ENCODE measurements around the gene CPSF4.

CPSF4 gene

DNA sequence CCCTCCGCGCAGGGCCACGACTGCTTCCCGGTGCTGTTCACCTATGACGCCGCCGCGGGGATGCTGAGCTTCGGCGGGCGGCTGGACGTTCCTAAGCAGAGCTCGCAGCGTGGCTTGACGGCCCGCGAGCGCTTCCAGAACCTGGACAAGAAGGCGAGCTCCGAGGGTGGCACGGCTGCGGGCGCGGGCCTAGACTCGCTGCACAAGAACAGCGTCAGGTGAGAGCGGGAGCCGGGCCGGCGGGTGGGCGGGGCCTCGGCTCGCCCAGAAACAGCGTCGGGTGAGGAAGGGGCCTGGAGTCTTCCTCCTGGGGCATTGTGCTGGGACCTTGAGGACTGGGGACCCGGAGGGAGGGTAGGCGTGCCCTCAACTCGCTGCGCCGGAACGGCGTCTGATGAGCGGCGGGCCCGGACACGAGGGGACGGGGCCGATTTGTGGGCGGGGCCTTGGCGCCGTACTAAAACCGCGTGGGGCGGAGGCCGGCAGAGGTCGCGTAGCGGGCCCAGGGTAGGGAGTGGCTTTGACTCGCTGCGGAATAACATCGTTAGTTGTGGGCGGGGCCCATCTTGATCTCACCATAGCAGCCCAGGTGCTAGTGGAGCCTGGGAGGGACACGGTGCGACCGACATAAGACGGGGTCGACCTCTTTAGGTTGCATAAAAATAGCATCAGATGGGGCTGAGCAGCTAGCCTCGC is 45.9 kb upstream of the CPSF4 start:
- TF ChIP-seq ARNT (IDR thresholded peaks at IDR 0.05): no peak
- TF ChIP-seq FOXM1 (IDR thresholded peaks at IDR 0.05; ENCODE audit: borderline replicate concordance): no peak
- TF ChIP-seq ELF4 (IDR thresholded peaks at IDR 0.05): no peak
- TF ChIP-seq TARDBP (IDR thresholded peaks at IDR 0.05): no peak
- TF ChIP-seq, protein P1, sequence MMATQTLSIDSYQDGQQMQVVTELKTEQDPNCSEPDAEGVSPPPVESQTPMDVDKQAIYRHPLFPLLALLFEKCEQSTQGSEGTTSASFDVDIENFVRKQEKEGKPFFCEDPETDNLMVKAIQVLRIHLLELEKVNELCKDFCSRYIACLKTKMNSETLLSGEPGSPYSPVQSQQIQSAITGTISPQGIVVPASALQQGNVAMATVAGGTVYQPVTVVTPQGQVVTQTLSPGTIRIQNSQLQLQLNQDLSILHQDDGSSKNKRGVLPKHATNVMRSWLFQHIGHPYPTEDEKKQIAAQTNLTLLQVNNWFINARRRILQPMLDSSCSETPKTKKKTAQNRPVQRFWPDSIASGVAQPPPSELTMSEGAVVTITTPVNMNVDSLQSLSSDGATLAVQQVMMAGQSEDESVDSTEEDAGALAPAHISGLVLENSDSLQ (IDR thresholded peaks at IDR 0.05): no peak
- TF ChIP-seq ZNF384 (IDR thresholded peaks at IDR 0.05): no peak
- no peak for TF ChIP-seq NFRKB (IDR thresholded peaks at IDR 0.05)
- POLR2A ChIA-PET: interaction anchor here (3.2 kb wide), 1 partner anchor 15 kb away, joined by 24 read pairs; the partner anchor contains the start of genes BUD31 and PDAP1
- DNase-seq (ENCODE audit: extremely low spot score): no peak
- CTCF ChIA-PET: no interaction called here

GRCh38 chr7:99393355-99394187 is 45.2 kb upstream of the CPSF4 start:
- no peak for TF ChIP-seq ZNF384 (IDR thresholded peaks at IDR 0.05)
- no peak for TF ChIP-seq TARDBP (IDR thresholded peaks at IDR 0.05)
- TF ChIP-seq ELF4 (IDR thresholded peaks at IDR 0.05): no peak
- no peak for TF ChIP-seq FOXK2 (IDR thresholded peaks at IDR 0.05)
- TF ChIP-seq ARNT (IDR thresholded peaks at IDR 0.05): no peak
- no peak for TF ChIP-seq SP1 (IDR thresholded peaks at IDR 0.05)
- no peak for TF ChIP-seq BHLHE40 (IDR thresholded peaks at IDR 0.05; ENCODE audit: borderline replicate concordance)
- ChIA-PET CTCF (no interaction called here), POLR2A (interaction anchor here (3.2 kb wide), 1 partner anchor 14 kb away, joined by 24 read pairs; the partner anchor contains the start of genes BUD31 and PDAP1)
- DNase-seq (ENCODE audit: extremely low spot score): no peak

GRCh38 chr7:99394188-99394502 is 44.6 kb upstream of the CPSF4 start:
- no peak for TF ChIP-seq ZNF384 (IDR thresholded peaks at IDR 0.05)
- no peak for TF ChIP-seq TARDBP (IDR thresholded peaks at IDR 0.05)
- TF ChIP-seq NFRKB (IDR thresholded peaks at IDR 0.05): no peak
- TF ChIP-seq SUZ12 (IDR thresholded peaks at IDR 0.05): no peak
- no peak for TF ChIP-seq FOXA1 (IDR thresholded peaks at IDR 0.05)
- TF ChIP-seq CTBP1 (IDR thresholded peaks at IDR 0.05; ENCODE audit: borderline replicate concordance): no peak
- no peak for TF ChIP-seq FOXK2 (IDR thresholded peaks at IDR 0.05)
- no peak for TF ChIP-seq FOXM1 (IDR thresholded peaks at IDR 0.05; ENCODE audit: borderline replicate concordance)
- TF ChIP-seq, protein P1 (IDR thresholded peaks at IDR 0.05): no peak
- no peak for DNase-seq (ENCODE audit: extremely low spot score)
- ChIA-PET CTCF (no interaction called here), POLR2A (interaction anchor here (3.2 kb wide), 1 partner anchor 14 kb away, joined by 24 read pairs; the partner anchor contains the start of genes BUD31 and PDAP1)

DNA sequence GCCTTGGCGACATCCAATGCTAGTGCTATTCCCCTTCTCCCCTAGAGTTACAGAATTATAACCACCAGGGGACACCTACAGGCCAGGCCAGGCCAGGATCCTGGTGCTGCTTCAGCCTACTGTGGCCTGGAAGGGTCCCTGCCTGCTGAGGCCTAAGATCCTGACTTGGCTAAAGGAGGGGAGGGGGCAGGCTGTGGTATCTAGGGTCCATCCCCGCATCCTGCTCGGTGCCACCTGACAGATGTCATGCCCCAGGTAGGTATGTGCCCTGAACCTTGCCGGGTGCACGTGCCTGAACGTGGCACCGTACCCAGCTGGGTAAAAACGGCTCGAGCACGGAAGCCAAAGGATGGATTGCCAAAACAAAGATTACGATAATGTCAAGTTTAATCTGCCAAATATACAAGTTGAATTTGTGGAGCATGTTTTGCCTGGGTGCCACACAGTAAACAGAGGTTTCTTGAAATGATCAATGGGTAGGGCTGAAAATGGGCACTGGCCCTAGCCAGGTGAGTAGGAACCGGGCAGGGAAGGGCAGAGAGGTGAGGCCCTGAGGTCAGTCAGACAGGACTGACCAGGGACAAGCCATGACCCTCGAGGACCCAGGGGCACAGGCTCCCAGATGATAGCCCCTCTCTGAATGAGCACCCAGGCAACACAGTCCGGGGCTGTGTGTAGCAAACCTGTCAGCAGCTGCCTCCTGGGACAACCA is 43.0 kb upstream of the CPSF4 start:
- TF ChIP-seq BHLHE40 (IDR thresholded peaks at IDR 0.05; ENCODE audit: borderline replicate concordance) (no peak), LEF1 (IDR thresholded peaks at IDR 0.05; ENCODE audit: borderline replicate concordance) (no peak), L3MBTL2 (conservative IDR thresholded peaks at IDR 0.05) (no peak), NFRKB (IDR thresholded peaks at IDR 0.05) (no peak), TARDBP (IDR thresholded peaks at IDR 0.05) (no peak), CTBP1 (IDR thresholded peaks at IDR 0.05; ENCODE audit: borderline replicate concordance) (no peak), ZNF384 (IDR thresholded peaks at IDR 0.05) (no peak), FOXA1 (IDR thresholded peaks at IDR 0.05) (no peak), HDGF (IDR thresholded peaks at IDR 0.05; ENCODE audit: borderline replicate concordance) (no peak), SP1 (IDR thresholded peaks at IDR 0.05) (no peak), FOXM1 (IDR thresholded peaks at IDR 0.05; ENCODE audit: borderline replicate concordance) (no peak), FOXK2 (IDR thresholded peaks at IDR 0.05) (no peak), SUZ12 (IDR thresholded peaks at IDR 0.05) (no peak), ELF4 (IDR thresholded peaks at IDR 0.05) (no peak), ARNT (IDR thresholded peaks at IDR 0.05) (no peak)
- TF ChIP-seq, protein P1 (IDR thresholded peaks at IDR 0.05): no peak
- ChIA-PET POLR2A (no interaction called here), CTCF (no interaction called here)
- no peak for DNase-seq (ENCODE audit: extremely low spot score)

DNA sequence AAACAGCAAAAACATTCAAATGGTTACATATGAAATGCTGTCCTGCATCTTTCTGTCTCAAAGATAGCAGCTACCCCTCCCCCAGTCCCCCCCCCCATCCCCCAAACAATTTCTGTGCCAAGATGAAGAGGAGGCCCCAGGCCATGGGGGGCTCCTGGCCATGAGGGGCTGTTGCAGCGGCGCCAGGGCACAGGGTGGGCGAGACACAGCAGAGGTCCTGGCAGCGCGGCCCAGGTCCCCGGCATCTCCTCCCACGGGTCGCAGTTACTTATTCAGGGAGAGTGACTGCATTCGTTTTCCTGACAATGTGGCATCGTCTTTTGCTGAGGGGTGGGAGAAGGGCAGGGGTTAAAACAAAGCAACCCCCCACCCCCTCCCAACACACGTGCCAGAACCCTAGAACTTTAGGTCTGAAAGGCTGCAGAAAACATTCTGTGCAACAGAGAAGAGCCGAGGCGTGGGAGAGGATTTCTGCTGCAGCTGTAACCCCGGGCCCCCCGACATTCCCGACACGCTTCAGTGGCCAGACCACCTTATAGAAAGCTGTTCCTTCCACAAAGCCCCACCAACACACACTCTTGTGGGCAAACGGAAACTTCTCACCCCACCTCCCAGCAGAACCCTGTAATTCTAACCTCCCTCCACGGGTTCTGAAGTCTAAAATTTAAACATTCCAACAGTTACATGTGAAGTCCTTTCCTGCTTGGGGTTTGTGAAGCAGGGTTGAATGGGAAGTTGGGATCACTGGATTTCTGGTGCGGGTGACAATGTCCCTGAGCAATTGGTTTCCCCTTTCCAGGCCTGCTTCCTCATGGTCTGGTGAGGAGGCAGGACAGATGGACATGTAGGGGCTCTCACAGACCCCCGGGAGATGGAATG is 42.1 kb upstream of the CPSF4 start:
- DNase-seq (ENCODE audit: extremely low spot score): no peak
- ChIA-PET POLR2A (no interaction called here), CTCF (no interaction called here)
- TF ChIP-seq FOXA1 (IDR thresholded peaks at IDR 0.05) (no peak), FOXK2 (IDR thresholded peaks at IDR 0.05) (no peak), ZNF384 (IDR thresholded peaks at IDR 0.05) (no peak)
- TF ChIP-seq, protein P1 (IDR thresholded peaks at IDR 0.05): no peak
